ENCODE results near the gene KDM2A. TPM values are rescaled to one million over a fixed set of nuclear protein-coding genes. Genes with fewer than 3 reads are reported as not detected.

The KDM2A gene
- total RNA-seq (346 TPM), polyA plus RNA-seq (10 to 100 TPM; 10.7 to 14.4 (median 11.8) TPM)

GRCh38 chr11:67118801-67119584 lies at the start of gene KDM2A:
KDM2A (plus strand) TSS chr11:67119263; CDS start chr11:67121317, 2,054 bp downstream.
- ATAC-seq (ENCODE audit: low read depth in 2 of 2) (peak; percentile 81 to 84), DNase-seq (peak; percentile 97 to 99 (median 99))
- H3K9me3 ChIP-seq (ENCODE audit: control insufficient read depth in 2 of 2, low read length in 2 of 2): no peaks in the 10 kb centered on the region
- peak within 1 kb of the TSS; percentile 84 for H3K27ac ChIP-seq (ENCODE audit: insufficient read depth, low read length, poor library complexity, severe bottlenecking)
- peak within 1 kb of the TSS; percentile 95 for H3K4me3 ChIP-seq (ENCODE audit: low read depth, low read length)
- Mint-ChIP-seq H3K27me3 (peaks cover 15% of the 10 kb centered on the region), H3K9me3 (no peaks in the 10 kb centered on the region), H3K27ac (peak within 1 kb of the TSS; percentile 95 to 98 (median 97)), H3K36me3 (peaks cover 3% of the 10 kb centered on the region), H3K4me1 (peaks cover 9 to 46% (median 24%) of the 10 kb centered on the region in 4 donors), H3K4me3 (peak within 1 kb of the TSS; percentile 93 to 100 (median 100))
- H3K27me3 ChIP-seq (ENCODE audit: control insufficient read depth, insufficient read depth, low read length): no peaks in the 10 kb centered on the region
- H3K36me3 ChIP-seq (ENCODE audit: control insufficient read depth, insufficient read depth, low read length): no peaks in the 10 kb centered on the region
- peaks cover 32% of the 10 kb centered on the region for H3K4me1 ChIP-seq (ENCODE audit: control insufficient read depth, insufficient read depth, low read length, poor library complexity, severe bottlenecking)

GRCh38 chr11:67071420-67072284 lies 47.4 kb upstream of the KDM2A start:
- no peaks in the 10 kb centered on the region for H3K9me3 ChIP-seq (ENCODE audit: control insufficient read depth in 2 of 2, low read length in 2 of 2)
- H3K4me3 ChIP-seq (ENCODE audit: low read depth, low read length): no peak overlapping the region
- Mint-ChIP-seq H3K36me3 (no peaks in the 10 kb centered on the region), H3K27me3 (peaks cover 6% of the 10 kb centered on the region), H3K4me1 (peaks cover 0 to 4% (median 0%) of the 10 kb centered on the region in 4 donors), H3K27ac (no peak overlapping the region), H3K4me3 (peak overlapping the region in 3 of 4 donors; percentile 1 to 70 (median 64)), H3K9me3 (peaks cover 0 to 2% (median 0%) of the 10 kb centered on the region in 7 donors)
- ATAC-seq (ENCODE audit: low read depth in 2 of 2) (peak; percentile 78 to 82), DNase-seq (peak; percentile 42 to 76 (median 59))
- H3K27me3 ChIP-seq (ENCODE audit: control insufficient read depth, insufficient read depth, low read length): no peaks in the 10 kb centered on the region
- H3K4me1 ChIP-seq (ENCODE audit: control insufficient read depth, insufficient read depth, low read length, poor library complexity, severe bottlenecking): no peaks in the 10 kb centered on the region
- no peak overlapping the region for H3K27ac ChIP-seq (ENCODE audit: insufficient read depth, low read length, poor library complexity, severe bottlenecking)
- no peaks in the 10 kb centered on the region for H3K36me3 ChIP-seq (ENCODE audit: control insufficient read depth, insufficient read depth, low read length)

GRCh38 chr11:67072295-67072694 lies 46.8 kb upstream of the KDM2A start:
- H3K4me1 Mint-ChIP-seq: peaks cover 0 to 4% (median 0%) of the 10 kb centered on the region in 4 donors
- Histone ChIP-seq H3K9me3 (ENCODE audit: control insufficient read depth in 2 of 2, low read length in 2 of 2) (no peaks in the 10 kb centered on the region), H3K27me3 (ENCODE audit: control insufficient read depth, insufficient read depth, low read length) (no peaks in the 10 kb centered on the region), H3K36me3 (ENCODE audit: control insufficient read depth, insufficient read depth, low read length) (no peaks in the 10 kb centered on the region), H3K27ac (ENCODE audit: insufficient read depth, low read length, poor library complexity, severe bottlenecking) (no peak overlapping the region), H3K4me1 (ENCODE audit: control insufficient read depth, insufficient read depth, low read length, poor library complexity, severe bottlenecking) (no peaks in the 10 kb centered on the region), H3K4me3 (ENCODE audit: low read depth, low read length) (no peak overlapping the region)
- peaks cover 6% of the 10 kb centered on the region for H3K27me3 Mint-ChIP-seq
- H3K36me3 Mint-ChIP-seq: no peaks in the 10 kb centered on the region
- no peak overlapping the region for H3K27ac Mint-ChIP-seq
- DNase-seq: no peak
- peaks cover 0 to 2% (median 0%) of the 10 kb centered on the region in 7 donors for H3K9me3 Mint-ChIP-seq
- no peak for ATAC-seq (ENCODE audit: low read depth in 2 of 2)
- H3K4me3 Mint-ChIP-seq: no peak overlapping the region

GRCh38 chr11:67073908-67074307 lies 45.2 kb upstream of the KDM2A start:
- Histone ChIP-seq H3K4me1 (ENCODE audit: control insufficient read depth, insufficient read depth, low read length, poor library complexity, severe bottlenecking) (no peaks in the 10 kb centered on the region), H3K27ac (ENCODE audit: insufficient read depth, low read length, poor library complexity, severe bottlenecking) (no peak overlapping the region), H3K4me3 (ENCODE audit: low read depth, low read length) (no peak overlapping the region), H3K9me3 (ENCODE audit: control insufficient read depth in 2 of 2, low read length in 2 of 2) (no peaks in the 10 kb centered on the region), H3K36me3 (ENCODE audit: control insufficient read depth, insufficient read depth, low read length) (no peaks in the 10 kb centered on the region), H3K27me3 (ENCODE audit: control insufficient read depth, insufficient read depth, low read length) (no peaks in the 10 kb centered on the region)
- Mint-ChIP-seq H3K27me3 (peaks cover 6% of the 10 kb centered on the region), H3K36me3 (no peaks in the 10 kb centered on the region), H3K27ac (no peak overlapping the region), H3K4me3 (no peak overlapping the region), H3K4me1 (peaks cover 0 to 4% (median 0%) of the 10 kb centered on the region in 4 donors), H3K9me3 (peaks cover 0 to 2% (median 0%) of the 10 kb centered on the region in 7 donors)
- ATAC-seq (ENCODE audit: low read depth in 2 of 2) (no peak), DNase-seq (no peak)

- Mint-ChIP-seq H3K27me3 (no peaks in the 10 kb centered on the region), H3K27ac (no peak overlapping the region), H3K9me3 (peaks cover 0 to 2% (median 0%) of the 10 kb centered on the region in 7 donors), H3K4me1 (peaks cover 0 to 4% (median 0%) of the 10 kb centered on the region in 4 donors), H3K36me3 (no peaks in the 10 kb centered on the region), H3K4me3 (peak overlapping the region in 1 of 4 donors; percentile 12)
- Histone ChIP-seq H3K36me3 (ENCODE audit: control insufficient read depth, insufficient read depth, low read length) (no peaks in the 10 kb centered on the region), H3K27me3 (ENCODE audit: control insufficient read depth, insufficient read depth, low read length) (no peaks in the 10 kb centered on the region), H3K4me3 (ENCODE audit: low read depth, low read length) (no peak overlapping the region), H3K9me3 (ENCODE audit: control insufficient read depth in 2 of 2, low read length in 2 of 2) (no peaks in the 10 kb centered on the region), H3K4me1 (ENCODE audit: control insufficient read depth, insufficient read depth, low read length, poor library complexity, severe bottlenecking) (no peaks in the 10 kb centered on the region), H3K27ac (ENCODE audit: insufficient read depth, low read length, poor library complexity, severe bottlenecking) (no peak overlapping the region)
- DNase-seq (no peak), ATAC-seq (ENCODE audit: low read depth in 2 of 2) (no peak)
These were observed 42.9 kb upstream of the KDM2A start for GRCh38 chr11:67076202-67076601.

- no peak for DNase-seq
- Mint-ChIP-seq H3K36me3 (no peaks in the 10 kb centered on the region), H3K4me1 (peaks cover 0 to 14% (median 2%) of the 10 kb centered on the region in 4 donors), H3K27me3 (peaks cover 10% of the 10 kb centered on the region), H3K4me3 (no peak overlapping the region), H3K9me3 (peaks cover 0 to 2% (median 0%) of the 10 kb centered on the region in 7 donors), H3K27ac (no peak overlapping the region)
- no peaks in the 10 kb centered on the region for H3K36me3 ChIP-seq (ENCODE audit: control insufficient read depth, insufficient read depth, low read length)
- no peak overlapping the region for H3K4me3 ChIP-seq (ENCODE audit: low read depth, low read length)
- no peak for ATAC-seq (ENCODE audit: low read depth in 2 of 2)
- peaks cover 11% of the 10 kb centered on the region for H3K4me1 ChIP-seq (ENCODE audit: control insufficient read depth, insufficient read depth, low read length, poor library complexity, severe bottlenecking)
- H3K27ac ChIP-seq (ENCODE audit: insufficient read depth, low read length, poor library complexity, severe bottlenecking): no peak overlapping the region
- H3K27me3 ChIP-seq (ENCODE audit: control insufficient read depth, insufficient read depth, low read length): no peaks in the 10 kb centered on the region
- no peaks in the 10 kb centered on the region for H3K9me3 ChIP-seq (ENCODE audit: control insufficient read depth in 2 of 2, low read length in 2 of 2)
These were observed 39.9 kb upstream of the KDM2A start for GRCh38 chr11:67079065-67079705.

GRCh38 chr11:67082071-67082791 lies 36.8 kb upstream of the KDM2A start:
- Histone ChIP-seq H3K9me3 (ENCODE audit: control insufficient read depth in 2 of 2, low read length in 2 of 2) (no peaks in the 10 kb centered on the region), H3K27ac (ENCODE audit: insufficient read depth, low read length, poor library complexity, severe bottlenecking) (no peak overlapping the region), H3K4me3 (ENCODE audit: low read depth, low read length) (no peak overlapping the region), H3K27me3 (ENCODE audit: control insufficient read depth, insufficient read depth, low read length) (no peaks in the 10 kb centered on the region), H3K36me3 (ENCODE audit: control insufficient read depth, insufficient read depth, low read length) (no peaks in the 10 kb centered on the region), H3K4me1 (ENCODE audit: control insufficient read depth, insufficient read depth, low read length, poor library complexity, severe bottlenecking) (peaks cover 11% of the 10 kb centered on the region)
- no peaks in the 10 kb centered on the region for H3K9me3 Mint-ChIP-seq
- H3K27ac Mint-ChIP-seq: peak overlapping the region in 1 of 3 donors; percentile 48
- ATAC-seq (ENCODE audit: low read depth in 2 of 2): no peak
- H3K36me3 Mint-ChIP-seq: no peaks in the 10 kb centered on the region
- H3K27me3 Mint-ChIP-seq: peaks cover 10% of the 10 kb centered on the region
- peaks cover 0 to 14% (median 2%) of the 10 kb centered on the region in 4 donors for H3K4me1 Mint-ChIP-seq
- peak in 1 of 3 donors; percentile 21 for DNase-seq
- peak overlapping the region in 1 of 4 donors; percentile 31 for H3K4me3 Mint-ChIP-seq

All from CD4-positive, CD25-positive, alpha-beta regulatory T cell (primary cell).